Activated CD8-positive, alpha-beta memory T cell treated with anti-CD3 and anti-CD28 coated beads, Interleukin-2, amount 10 ng/mL, durations not matched to agents 7 days and 5 days (primary cell): ENCODE measurements around the gene NEK4. TPM values are rescaled to one million over a fixed set of nuclear protein-coding genes. Genes with fewer than 3 reads are reported as not detected.
"Not testable (repeated sequence)": the region's sequence is repeated elsewhere in the genome, so short reads cannot be mapped to it uniquely, and the experiment has no call there.

Experiments
- ATAC-seq: fragments of 150-1000 bp; cut with Tn5 transposase; one replicate; pipeline ENCODE4 v1.10.0; 2021; ENCODE audit warnings: moderate library complexity
- CTCF ChIA-PET: fragments of 350-600 bp; sonication (Branson Sonifier 250); formaldehyde crosslinking; loops from one replicate; lab custom pipeline; 2021; ENCODE audit warnings: antibody characterized with exemption; lab: Charles Lee
- DNase-seq: peaks from one replicate; pipeline ENCODE4 v3.0.0-alpha.2; 2020
- H3K27ac Mint-ChIP-seq: one replicate; pipeline ENCODE4 v1.8.0; 2021; ENCODE audit warnings: mild to moderate bottlenecking, mixed read lengths
- H3K27me3 Mint-ChIP-seq: one replicate; pipeline ENCODE4 v1.8.0; 2021; ENCODE audit warnings: mixed read lengths
- H3K36me3 Mint-ChIP-seq: one replicate; pipeline ENCODE4 v1.8.0; 2021; ENCODE audit warnings: mild to moderate bottlenecking, mixed read lengths
- H3K4me1 Mint-ChIP-seq: one replicate; pipeline ENCODE4 v1.8.0; 2021; ENCODE audit warnings: mixed read lengths
- H3K4me3 Mint-ChIP-seq: one replicate; pipeline ENCODE4 v1.8.0; 2021; ENCODE audit warnings: mild to moderate bottlenecking, moderate library complexity, mixed read lengths
- H3K9me3 Mint-ChIP-seq: one replicate; pipeline ENCODE4 v1.8.0; 2022; ENCODE audit warnings: low read depth, mixed read lengths
- total RNA-seq, 2 experiments: library from RNA; stranded (reverse); gene quantifications; one replicate each; pipeline ENCODE4 v1.2.3, GENCODE V29; 2021

Gene NEK4
- total RNA-seq, 2 experiments from 2014 or later = 26.7 to 27.9 TPM

DNA sequence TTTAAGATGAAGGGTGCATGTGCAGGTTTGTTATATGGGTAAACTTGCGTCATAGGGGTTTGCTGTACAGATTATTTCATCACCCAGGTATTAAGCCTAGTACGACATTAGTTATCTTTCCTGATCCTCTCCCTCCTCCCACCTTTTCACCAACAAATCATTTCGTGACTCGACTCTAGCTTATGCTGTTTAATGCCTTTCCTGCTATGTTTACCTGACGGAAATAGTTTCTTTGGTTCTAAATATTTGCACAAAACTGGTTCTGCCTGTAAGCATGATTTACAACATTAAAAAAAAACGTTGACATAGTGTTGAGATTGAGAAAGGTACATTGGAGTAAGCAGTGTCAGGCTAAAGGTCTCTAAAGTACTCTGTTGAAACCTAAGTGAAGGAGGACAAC lies 82.5 kb downstream of the NEK4 start:
- no peaks in the 10 kb centered on the region for H3K27me3 Mint-ChIP-seq
- peak overlapping the region; percentile 40 for H3K27ac Mint-ChIP-seq
- CTCF ChIA-PET = interaction anchor here (1.2 to 2.0 kb wide), 3 partner anchors 8 to 55 kb away, joined by 4 read pairs; no protein-coding TSS in a partner anchor
- no peak overlapping the region for H3K4me3 Mint-ChIP-seq
- H3K9me3 Mint-ChIP-seq = no peaks in the 10 kb centered on the region
- ATAC-seq = no peak
- H3K36me3 Mint-ChIP-seq = peaks cover 58% of the 10 kb centered on the region
- peaks cover 66% of the 10 kb centered on the region for H3K4me1 Mint-ChIP-seq
- DNase-seq = no peak

DNA sequence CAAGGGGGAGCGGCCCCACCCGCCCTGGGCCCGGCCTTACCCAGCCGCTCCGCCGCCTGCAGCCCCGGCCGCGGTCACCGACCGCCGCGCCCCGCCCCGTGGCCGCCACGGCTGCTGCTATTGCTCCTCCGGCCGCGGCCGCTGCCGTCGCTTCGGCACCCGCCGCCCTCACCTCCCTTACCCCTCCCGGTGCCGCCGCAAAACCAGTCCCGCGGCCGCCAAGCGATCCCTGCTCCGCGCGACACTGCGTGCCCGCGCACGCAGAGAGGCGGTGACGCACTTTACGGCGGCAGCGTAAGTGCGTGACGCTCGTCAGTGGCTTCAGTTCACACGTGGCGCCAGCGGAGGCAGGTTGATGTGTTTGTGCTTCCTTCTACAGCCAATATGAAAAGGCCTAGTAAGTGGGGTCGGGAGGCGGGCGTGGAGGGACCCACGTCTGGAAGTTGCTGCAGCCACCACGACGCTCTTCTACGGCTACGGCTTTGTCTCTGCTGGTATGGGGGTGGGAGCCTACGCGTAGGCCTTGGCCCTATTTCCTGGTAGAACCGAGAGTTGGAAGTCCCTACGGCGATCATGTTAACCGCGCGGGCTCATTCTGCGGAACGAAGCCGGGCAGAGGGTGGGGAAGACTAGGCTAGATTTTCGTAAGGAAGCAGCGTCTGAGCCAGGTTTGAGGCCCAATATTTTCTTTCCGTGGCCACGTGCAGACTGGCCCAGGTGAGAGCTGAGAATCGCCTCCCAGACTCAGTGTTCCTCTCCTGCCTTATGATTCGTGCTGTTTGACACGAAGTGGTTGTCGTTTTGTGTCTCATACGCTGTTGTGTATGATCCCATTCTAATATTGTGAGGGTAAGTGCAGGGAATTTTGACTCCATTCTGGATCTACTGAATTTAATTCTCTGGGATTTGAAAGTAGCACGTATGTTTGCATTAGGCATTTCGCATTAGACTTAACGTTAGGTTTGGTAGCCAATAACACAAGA lies 84.7 kb downstream of the NEK4 start, which contains the start of the genes GNL3 and PBRM1:
Gene GNL3, plus strand, starts transcription at position 324 of the 983 bp plus-strand sequence. Its CDS starts 61 bp downstream, at position 385.
Gene PBRM1, minus strand, starts transcription at position 205 of the 983 bp plus-strand sequence.
- Mint-ChIP-seq H3K36me3 (peaks cover 53% of the 10 kb centered on the region), H3K4me1 (peaks cover 76% of the 10 kb centered on the region), H3K4me3 (peak within 1 kb of the TSS; percentile 93), H3K9me3 (no peaks in the 10 kb centered on the region), H3K27me3 (no peaks in the 10 kb centered on the region), H3K27ac (peak within 1 kb of the TSS; percentile 89)
- peak; percentile 96 for DNase-seq
- ATAC-seq = peak; percentile 82
- CTCF ChIA-PET = interaction anchor here (0.8 kb wide), 2 partner anchors 14 to 19 kb away, joined by 3 to 5 read pairs; no protein-coding TSS in a partner anchor

- peak; percentile 86 for DNase-seq
- ATAC-seq = peak; percentile 82
- peak overlapping the region; percentile 93 for H3K4me3 Mint-ChIP-seq
- H3K4me1 Mint-ChIP-seq = peaks cover 77% of the 10 kb centered on the region
- H3K9me3 Mint-ChIP-seq = no peaks in the 10 kb centered on the region
- H3K27ac Mint-ChIP-seq = peak overlapping the region; percentile 88
- CTCF ChIA-PET = interaction anchor here (0.8 kb wide), 1 partner anchor 158 kb away, joined by 3 read pairs; no protein-coding TSS in a partner anchor
- H3K36me3 Mint-ChIP-seq = peaks cover 50% of the 10 kb centered on the region
- H3K27me3 Mint-ChIP-seq = no peaks in the 10 kb centered on the region
These were observed 85.4 kb downstream of the NEK4 start for GRCh38 chr3:52685285-52685708.

GRCh38 chr3:52684184-52684583 lies 86.6 kb downstream of the NEK4 start:
- ATAC-seq = no peak
- CTCF ChIA-PET = no interaction called here
- H3K27ac Mint-ChIP-seq = peak overlapping the region; percentile 88
- DNase-seq = no peak
- peaks cover 78% of the 10 kb centered on the region for H3K4me1 Mint-ChIP-seq
- H3K9me3 Mint-ChIP-seq = no peaks in the 10 kb centered on the region
- H3K27me3 Mint-ChIP-seq = no peaks in the 10 kb centered on the region
- peak overlapping the region; percentile 83 for H3K4me3 Mint-ChIP-seq
- peaks cover 51% of the 10 kb centered on the region for H3K36me3 Mint-ChIP-seq

DNA sequence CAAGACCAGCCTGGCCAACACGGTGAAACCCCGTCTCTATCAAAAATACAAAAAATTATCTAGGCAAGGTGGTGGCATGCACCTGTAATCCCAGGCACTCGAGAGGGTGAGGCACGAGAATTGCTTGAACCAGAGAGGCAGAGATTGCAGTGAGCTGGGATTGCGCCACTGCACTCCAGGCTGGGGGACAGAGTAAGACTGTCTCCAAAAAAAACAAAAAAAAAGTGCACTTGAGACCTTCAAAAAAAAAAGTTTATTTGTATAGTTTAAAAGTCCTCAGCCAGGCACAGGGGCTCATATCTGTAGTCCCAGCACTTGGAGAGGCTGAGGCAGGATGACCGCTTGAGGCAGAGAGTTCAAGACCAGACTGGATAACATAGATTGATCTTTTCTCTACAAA lies 87.1 kb downstream of the NEK4 start:
- Mint-ChIP-seq H3K4me3 (no peak overlapping the region), H3K27ac (no peak overlapping the region), H3K36me3 (peaks cover 49% of the 10 kb centered on the region), H3K9me3 (no peaks in the 10 kb centered on the region), H3K4me1 (peaks cover 78% of the 10 kb centered on the region), H3K27me3 (no peaks in the 10 kb centered on the region)
- ATAC-seq (no peak), DNase-seq (no peak)
- CTCF ChIA-PET = no interaction called here

DNA sequence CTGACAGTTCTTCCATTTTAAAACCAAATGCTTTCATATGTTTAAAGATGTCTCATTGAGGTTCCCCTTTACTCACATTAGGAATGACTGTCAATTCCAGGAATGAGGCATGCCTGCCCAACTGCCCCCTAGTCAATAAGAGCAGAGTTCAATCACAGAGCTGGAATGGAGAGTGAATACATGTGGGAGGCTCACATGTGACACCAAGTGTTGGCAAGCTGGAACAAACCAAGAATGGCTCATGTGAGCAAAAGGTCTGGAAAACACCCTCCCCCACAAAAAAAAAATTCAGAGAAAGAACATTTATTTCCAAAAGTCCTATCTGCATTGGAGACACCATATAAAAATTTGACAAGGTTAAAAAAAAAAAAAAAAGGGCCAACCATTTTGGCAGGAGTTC lies 88.7 kb downstream of the NEK4 start:
- no peaks in the 10 kb centered on the region for H3K9me3 Mint-ChIP-seq
- H3K4me3 Mint-ChIP-seq = no peak overlapping the region
- no peaks in the 10 kb centered on the region for H3K27me3 Mint-ChIP-seq
- peaks cover 62% of the 10 kb centered on the region for H3K4me1 Mint-ChIP-seq
- CTCF ChIA-PET = interaction anchor here (0.6 to 1.0 kb wide), 2 partner anchors 129 to 135 kb away, joined by 3 to 4 read pairs; no protein-coding TSS in a partner anchor
- DNase-seq (no peak), ATAC-seq (no peak)
- peaks cover 43% of the 10 kb centered on the region for H3K36me3 Mint-ChIP-seq
- H3K27ac Mint-ChIP-seq = peak overlapping the region; percentile 65

GRCh38 chr3:52681596-52681995 lies 89.1 kb downstream of the NEK4 start:
- Mint-ChIP-seq H3K4me3 (no peak overlapping the region), H3K27me3 (no peaks in the 10 kb centered on the region), H3K9me3 (no peaks in the 10 kb centered on the region), H3K36me3 (peaks cover 44% of the 10 kb centered on the region), H3K27ac (peak overlapping the region; percentile 65), H3K4me1 (peaks cover 58% of the 10 kb centered on the region)
- no peak for ATAC-seq
- CTCF ChIA-PET = interaction anchor here (0.6 to 1.0 kb wide), 2 partner anchors 129 to 135 kb away, joined by 3 to 4 read pairs; no protein-coding TSS in a partner anchor
- DNase-seq = no peak

GRCh38 chr3:52679811-52680210 lies 90.9 kb downstream of the NEK4 start:
- CTCF ChIA-PET = no interaction called here
- Mint-ChIP-seq H3K9me3 (no peaks in the 10 kb centered on the region), H3K27me3 (no peaks in the 10 kb centered on the region), H3K4me1 (peaks cover 52% of the 10 kb centered on the region), H3K4me3 (no peak overlapping the region), H3K36me3 (peaks cover 53% of the 10 kb centered on the region), H3K27ac (no peak overlapping the region)
- ATAC-seq = no peak
- DNase-seq = no peak

- H3K4me1 Mint-ChIP-seq = peaks cover 46% of the 10 kb centered on the region
- peaks cover 52% of the 10 kb centered on the region for H3K36me3 Mint-ChIP-seq
- no peak for ATAC-seq
- no peak overlapping the region for H3K4me3 Mint-ChIP-seq
- no peaks in the 10 kb centered on the region for H3K27me3 Mint-ChIP-seq
- no peak for DNase-seq
- peak overlapping the region; percentile 30 for H3K27ac Mint-ChIP-seq
- no peaks in the 10 kb centered on the region for H3K9me3 Mint-ChIP-seq
- CTCF ChIA-PET = no interaction called here
These were observed 91.6 kb downstream of the NEK4 start for GRCh38 chr3:52679199-52679538.

- Mint-ChIP-seq H3K36me3 (peaks cover 52% of the 10 kb centered on the region), H3K27ac (no peak overlapping the region), H3K9me3 (no peaks in the 10 kb centered on the region), H3K27me3 (no peaks in the 10 kb centered on the region), H3K4me1 (peaks cover 39% of the 10 kb centered on the region), H3K4me3 (no peak overlapping the region)
- ATAC-seq = no peak
- no peak for DNase-seq
- CTCF ChIA-PET = interaction anchor here (1.1 kb wide), 1 partner anchor 229 kb away, joined by 3 read pairs; no protein-coding TSS in a partner anchor
These were observed 92.2 kb downstream of the NEK4 start for GRCh38 chr3:52678265-52679198.

- H3K9me3 Mint-ChIP-seq, DNase-seq, ATAC-seq, H3K27ac Mint-ChIP-seq, H3K27me3 Mint-ChIP-seq, CTCF ChIA-PET, H3K4me3 Mint-ChIP-seq: not testable (repeated sequence)
- peaks cover 35% of the 10 kb centered on the region for H3K4me1 Mint-ChIP-seq
- H3K36me3 Mint-ChIP-seq = peaks cover 56% of the 10 kb centered on the region
These were observed 94.5 kb downstream of the NEK4 start for GRCh38 chr3:52676201-52676600.

DNA sequence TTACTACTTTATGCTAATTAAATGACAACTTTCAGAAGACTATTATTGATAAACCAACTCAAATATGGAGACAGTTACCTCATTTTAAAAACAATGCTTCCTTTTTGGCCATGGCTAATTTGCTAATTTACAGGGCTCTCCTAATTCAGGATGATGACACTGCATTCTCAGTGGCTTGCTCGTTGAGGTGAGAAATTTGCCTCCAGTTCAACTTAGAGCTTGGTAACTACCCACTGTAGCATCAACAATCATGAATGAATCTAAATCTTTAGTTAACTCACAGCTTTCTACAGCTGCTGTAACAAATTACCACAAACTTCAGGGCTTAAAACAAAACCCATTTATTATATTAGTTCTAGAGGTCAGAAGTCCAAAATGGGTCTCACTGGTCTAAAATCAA lies 99.1 kb downstream of the NEK4 start:
- H3K9me3 Mint-ChIP-seq = no peaks in the 10 kb centered on the region
- peaks cover 30% of the 10 kb centered on the region for H3K4me1 Mint-ChIP-seq
- H3K27me3 Mint-ChIP-seq = no peaks in the 10 kb centered on the region
- no peak overlapping the region for H3K4me3 Mint-ChIP-seq
- CTCF ChIA-PET = interaction anchor here (0.7 to 0.9 kb wide), 2 partner anchors 14 to 15 kb away, joined by 3 read pairs; no protein-coding TSS in a partner anchor
- H3K27ac Mint-ChIP-seq = peak overlapping the region; percentile 88
- peaks cover 50% of the 10 kb centered on the region for H3K36me3 Mint-ChIP-seq
- no peak for ATAC-seq
- DNase-seq = no peak
